ENCODE results near the gene ZNF502. TPM values are rescaled to one million over a fixed set of nuclear protein-coding genes. Genes with fewer than 3 reads are reported as not detected.

The ZNF502 gene
- total and polyA plus RNA-seq, 2 donors (not counting 3 experiments of a cell fraction or from before 2014, with no cell fraction given): 1.0 to 4.1 TPM

- H3K4me1 ChIP-seq (ENCODE audit: control insufficient read depth, extremely low read depth, insufficient read depth, low read length): no peaks in the 10 kb centered on the region
- FAIRE-seq (no peak), DNase-seq (ENCODE audit: low read depth, low spot score) (no peak)
- intact Hi-C loops (cut with micrococcal nuclease): no loop called here
- H3K4me2 ChIP-seq (ENCODE audit: insufficient read depth, low read length): no peak overlapping the region
- TF ChIP-seq CTCF (IDR thresholded peaks at IDR 0.05; ENCODE audit: extremely low read depth in 1 of 2, insufficient read depth in 1 of 2, low read depth in 1 of 2, low read length in 2 of 2) (no peak), POLR2A (IDR thresholded peaks at IDR 0.05; ENCODE audit: low read depth, low read length) (no peak), MAX (IDR thresholded peaks at IDR 0.05; ENCODE audit: insufficient read depth, insufficient read length) (no peak), JUN (IDR thresholded peaks at IDR 0.05; ENCODE audit: borderline replicate concordance, insufficient read depth, insufficient read length, low read depth) (no peak), FOS (IDR thresholded peaks at IDR 0.05; ENCODE audit: borderline replicate concordance, insufficient read depth, low read length) (no peak), POLR2AphosphoS5 (IDR thresholded peaks at IDR 0.05; ENCODE audit: insufficient read depth, low read depth, low read length) (no peak), MYC (IDR thresholded peaks at IDR 0.05; ENCODE audit: low read depth, low read length) (no peak), GATA2 (IDR thresholded peaks at IDR 0.05; ENCODE audit: insufficient read depth, insufficient read length, low read depth, low read length) (no peak), EZH2 (IDR thresholded peaks at IDR 0.05; ENCODE audit: borderline replicate concordance, low read depth, low read length, severe bottlenecking) (no peak)
- ChIA-PET CTCF (no interaction called here), POLR2A (no interaction called here)
- H3K27ac ChIP-seq (ENCODE audit: insufficient read depth, low read depth, low read length): no peak overlapping the region
- no peaks in the 10 kb centered on the region for H3K27me3 ChIP-seq (ENCODE audit: control insufficient read depth in 2 of 2, insufficient read depth in 2 of 2, low read length in 2 of 2)
- dilution Hi-C loops (cut with MboI; ENCODE audit: extremely low pct_ligation_motif_present, low sequenced_read_pairs): no loop called here
- no peaks in the 10 kb centered on the region for H3K79me2 ChIP-seq (ENCODE audit: control insufficient read depth, insufficient read depth, low read length)
- H3K9me1 ChIP-seq (replicated peaks; ENCODE audit: control insufficient read depth, extremely low read depth, insufficient read depth, low read length): no peaks in the 10 kb centered on the region
- no TSS peak for BruUV-seq (replicated peaks)
- no peak overlapping the region for H3K4me3 ChIP-seq (replicated peaks in 1 of 3; ENCODE audit: insufficient read depth in 1 of 3, low read depth in 1 of 3, low read length in 3 of 3)
- no peak overlapping the region for H3K9ac ChIP-seq (replicated peaks; ENCODE audit: extremely low read depth, insufficient read depth, low read length)
- H3K9me3 ChIP-seq (replicated peaks; ENCODE audit: control insufficient read depth, insufficient read depth, low read length): peaks cover 1% of the 10 kb centered on the region
- H4K20me1 ChIP-seq (replicated peaks; ENCODE audit: control insufficient read depth, extremely low read depth, insufficient read depth, low read length): no peaks in the 10 kb centered on the region
- no peaks in the 10 kb centered on the region for H3K36me3 ChIP-seq (ENCODE audit: control insufficient read depth in 2 of 2, extremely low read depth in 1 of 2, insufficient read depth in 2 of 2, low read length in 2 of 2)
- no peak overlapping the region for H2AFZ ChIP-seq (ENCODE audit: low read depth, low read length)
These were observed 24.6 kb upstream of the ZNF502 start for GRCh38 chr3:44687898-44688297.

All from endothelial cell of umbilical vein (primary cell).